Measurements from ENCODE around the gene DPP7.

The DPP7 gene

DNA sequence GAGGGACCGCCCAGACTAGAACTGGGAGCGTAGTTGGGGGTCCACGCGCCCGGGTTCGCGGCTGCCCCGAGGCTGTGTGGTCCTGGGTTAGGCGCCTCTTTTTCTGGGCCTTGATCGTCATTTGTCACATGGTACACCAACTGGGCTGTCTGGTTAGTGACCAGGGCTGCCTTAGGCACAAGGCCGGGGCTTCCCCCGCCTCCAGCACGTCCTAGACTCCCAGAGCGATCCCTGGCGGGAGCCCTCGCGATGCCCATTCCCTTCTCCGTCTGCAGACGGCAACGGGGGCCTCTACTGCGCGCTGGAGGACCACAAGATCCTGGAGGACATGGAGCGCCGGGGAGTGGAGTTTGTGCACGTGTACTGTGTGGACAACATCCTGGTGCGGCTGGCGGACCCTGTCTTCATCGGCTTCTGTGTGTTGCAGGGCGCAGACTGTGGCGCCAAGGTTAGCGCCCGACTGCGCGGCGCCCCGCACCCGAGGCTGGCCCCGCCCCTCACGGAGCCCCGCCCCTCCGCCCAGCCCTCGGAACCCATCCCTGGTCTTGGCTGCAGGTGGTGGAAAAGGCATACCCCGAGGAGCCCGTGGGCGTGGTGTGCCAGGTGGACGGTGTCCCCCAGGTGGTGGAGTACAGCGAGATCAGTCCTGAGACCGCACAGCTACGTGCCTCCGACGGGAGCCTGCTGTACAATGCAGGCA is 35.7 kb downstream of the DPP7 start:
- H3K4me3 ChIP-seq (ENCODE audit: low read length, poor library complexity, severe bottlenecking) = peak overlapping the region; percentile 73
- peak overlapping the region; percentile 69 for H3K4me2 ChIP-seq (ENCODE audit: low read depth, low read length, poor library complexity, severe bottlenecking)
- H3K27me3 ChIP-seq (ENCODE audit: insufficient read depth, low read length, poor library complexity, severe bottlenecking) = no peaks in the 10 kb centered on the region
- no peak for TF ChIP-seq EZH2phosphoT487 (IDR thresholded peaks at IDR 0.05; ENCODE audit: borderline replicate concordance)
- TF ChIP-seq, protein P1, sequence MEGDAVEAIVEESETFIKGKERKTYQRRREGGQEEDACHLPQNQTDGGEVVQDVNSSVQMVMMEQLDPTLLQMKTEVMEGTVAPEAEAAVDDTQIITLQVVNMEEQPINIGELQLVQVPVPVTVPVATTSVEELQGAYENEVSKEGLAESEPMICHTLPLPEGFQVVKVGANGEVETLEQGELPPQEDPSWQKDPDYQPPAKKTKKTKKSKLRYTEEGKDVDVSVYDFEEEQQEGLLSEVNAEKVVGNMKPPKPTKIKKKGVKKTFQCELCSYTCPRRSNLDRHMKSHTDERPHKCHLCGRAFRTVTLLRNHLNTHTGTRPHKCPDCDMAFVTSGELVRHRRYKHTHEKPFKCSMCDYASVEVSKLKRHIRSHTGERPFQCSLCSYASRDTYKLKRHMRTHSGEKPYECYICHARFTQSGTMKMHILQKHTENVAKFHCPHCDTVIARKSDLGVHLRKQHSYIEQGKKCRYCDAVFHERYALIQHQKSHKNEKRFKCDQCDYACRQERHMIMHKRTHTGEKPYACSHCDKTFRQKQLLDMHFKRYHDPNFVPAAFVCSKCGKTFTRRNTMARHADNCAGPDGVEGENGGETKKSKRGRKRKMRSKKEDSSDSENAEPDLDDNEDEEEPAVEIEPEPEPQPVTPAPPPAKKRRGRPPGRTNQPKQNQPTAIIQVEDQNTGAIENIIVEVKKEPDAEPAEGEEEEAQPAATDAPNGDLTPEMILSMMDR (conservative IDR thresholded peaks at IDR 0.05; ENCODE audit: low read length) = no peak
- no peaks in the 10 kb centered on the region for H3K4me1 ChIP-seq (ENCODE audit: insufficient read depth, low read length, poor library complexity, severe bottlenecking)
- peaks cover 5% of the 10 kb centered on the region for H4K20me1 ChIP-seq (ENCODE audit: insufficient read depth, low read length, poor library complexity, severe bottlenecking)
- peaks cover 5% of the 10 kb centered on the region; the same call in 1 of the 2 replicates for H3K79me2 ChIP-seq (ENCODE audit: insufficient read depth, low read length)
- H3K36me3 ChIP-seq (ENCODE audit: insufficient read depth, low read length) = no peaks in the 10 kb centered on the region
- H2AFZ ChIP-seq (ENCODE audit: low read length) = no peak overlapping the region
- H3K9ac ChIP-seq (ENCODE audit: low read depth, low read length, poor library complexity, severe bottlenecking) = peak overlapping the region; percentile 62
- H3F3A ChIP-seq (ENCODE audit: low read depth) = no peaks in the 10 kb centered on the region
- no peaks in the 10 kb centered on the region for H3K9me3 ChIP-seq (ENCODE audit: insufficient read depth, low read depth, low read length)
- H3K9me2 ChIP-seq (replicated peaks; ENCODE audit: low read depth, low read length) = no peaks in the 10 kb centered on the region

DNA sequence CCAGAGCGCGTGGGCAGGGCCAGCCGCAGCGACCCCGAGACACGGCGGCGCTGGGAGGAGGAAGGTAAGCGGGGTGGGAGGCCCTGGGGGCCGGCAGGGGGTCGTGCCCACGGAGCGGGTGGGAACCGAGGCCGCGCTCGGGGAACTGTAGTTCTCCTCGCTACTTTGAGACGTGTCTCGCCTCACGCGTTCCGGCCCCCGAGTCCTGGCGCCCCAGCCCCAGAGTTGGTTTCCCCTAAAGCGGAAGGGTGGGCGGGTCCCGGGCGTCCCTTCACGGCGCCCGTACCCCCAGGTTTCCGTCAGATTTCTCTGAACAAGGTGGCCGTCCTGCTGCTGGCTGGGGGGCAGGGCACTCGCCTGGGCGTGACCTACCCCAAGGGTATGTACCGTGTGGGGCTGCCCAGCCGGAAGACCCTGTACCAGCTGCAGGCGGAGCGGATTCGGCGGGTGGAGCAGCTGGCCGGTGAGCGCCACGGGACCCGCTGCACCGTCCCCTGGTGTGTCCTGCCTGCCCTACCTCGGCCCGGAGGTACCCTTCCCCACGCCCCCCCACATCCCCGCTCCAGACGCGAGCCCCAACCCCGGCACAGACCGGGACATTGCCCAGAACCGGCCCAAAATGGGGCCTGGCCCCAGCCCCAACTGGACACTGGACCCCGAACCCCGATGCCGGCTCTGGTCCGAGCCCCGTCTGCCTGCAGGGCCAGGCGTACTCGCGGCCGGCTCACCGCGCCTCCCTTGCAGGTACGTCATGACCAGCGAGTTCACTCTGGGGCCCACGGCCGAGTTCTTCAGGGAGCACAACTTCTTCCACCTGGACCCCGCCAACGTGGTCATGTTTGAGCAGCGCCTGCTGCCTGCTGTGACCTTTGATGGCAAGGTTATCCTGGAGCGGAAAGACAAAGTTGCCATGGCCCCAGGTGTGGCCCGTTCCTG is 36.5 kb downstream of the DPP7 start:
- Histone ChIP-seq H3K36me3 (ENCODE audit: insufficient read depth, low read length) (no peaks in the 10 kb centered on the region), H3K9me2 (replicated peaks; ENCODE audit: low read depth, low read length) (no peaks in the 10 kb centered on the region), H3K79me2 (ENCODE audit: insufficient read depth, low read length) (peaks cover 5% of the 10 kb centered on the region; the same call in 1 of the 2 replicates), H3K4me1 (ENCODE audit: insufficient read depth, low read length, poor library complexity, severe bottlenecking) (no peaks in the 10 kb centered on the region), H4K20me1 (ENCODE audit: insufficient read depth, low read length, poor library complexity, severe bottlenecking) (peaks cover 5% of the 10 kb centered on the region), H2AFZ (ENCODE audit: low read length) (no peak overlapping the region), H3K9ac (ENCODE audit: low read depth, low read length, poor library complexity, severe bottlenecking) (peak overlapping the region; percentile 62), H3K4me2 (ENCODE audit: low read depth, low read length, poor library complexity, severe bottlenecking) (peak overlapping the region; percentile 69), H3F3A (ENCODE audit: low read depth) (no peaks in the 10 kb centered on the region), H3K9me3 (ENCODE audit: insufficient read depth, low read depth, low read length) (no peaks in the 10 kb centered on the region), H3K4me3 (ENCODE audit: low read length, poor library complexity, severe bottlenecking) (peak overlapping the region; percentile 73), H3K27me3 (ENCODE audit: insufficient read depth, low read length, poor library complexity, severe bottlenecking) (no peaks in the 10 kb centered on the region)
- TF ChIP-seq, protein P1 (conservative IDR thresholded peaks at IDR 0.05; ENCODE audit: low read length) = no peak
- TF ChIP-seq EZH2phosphoT487 (IDR thresholded peaks at IDR 0.05; ENCODE audit: borderline replicate concordance) = no peak

DNA sequence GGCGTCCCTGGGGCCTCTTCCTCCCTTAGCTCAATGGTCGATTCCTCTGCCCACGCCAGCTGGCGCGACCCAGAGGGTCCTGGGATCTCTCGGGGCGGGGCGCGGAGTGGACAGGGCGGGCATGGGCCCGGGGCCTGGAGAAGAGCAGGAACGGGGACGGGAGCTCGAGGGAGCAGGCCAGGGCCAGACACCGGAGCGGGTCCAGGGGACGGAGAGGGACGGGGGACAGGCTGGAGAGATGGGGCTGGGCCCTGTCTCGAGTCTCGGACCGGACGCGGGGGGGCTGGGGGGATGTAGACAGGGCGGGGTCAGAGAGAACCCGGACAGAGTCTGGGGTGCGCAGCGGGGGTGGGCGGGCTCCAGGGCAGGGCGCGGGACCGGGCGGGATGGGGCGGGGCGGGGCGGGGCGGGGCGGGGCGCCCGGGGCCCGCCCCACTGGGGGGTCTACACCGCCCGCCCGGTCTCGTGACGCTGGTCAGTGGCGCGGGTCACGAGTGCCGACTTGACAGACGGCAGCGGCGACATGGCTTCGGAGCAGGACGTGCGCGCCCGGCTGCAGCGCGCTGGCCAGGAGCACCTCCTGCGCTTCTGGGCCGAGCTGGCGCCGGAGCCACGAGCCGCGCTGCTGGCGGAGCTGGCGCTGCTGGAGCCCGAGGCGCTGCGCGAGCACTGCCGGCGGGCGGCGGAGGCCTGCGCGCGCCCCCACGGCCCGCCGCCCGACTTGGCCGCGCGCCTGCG is 37.4 kb downstream of the DPP7 start, which contains the start of gene UAP1L1:
Gene UAP1L1 (plus strand): TSS at position 508 of the 738 bp plus-strand sequence. CDS start 16 bp downstream, at position 524.
- peak within 1 kb of the TSS; percentile 73 for H3K4me3 ChIP-seq (ENCODE audit: low read length, poor library complexity, severe bottlenecking)
- peak within 1 kb of the TSS; percentile 62 for H3K9ac ChIP-seq (ENCODE audit: low read depth, low read length, poor library complexity, severe bottlenecking)
- no peak within 1 kb of the TSS for H2AFZ ChIP-seq (ENCODE audit: low read length)
- no peak for TF ChIP-seq EZH2phosphoT487 (IDR thresholded peaks at IDR 0.05; ENCODE audit: borderline replicate concordance)
- TF ChIP-seq, protein P1 (conservative IDR thresholded peaks at IDR 0.05; ENCODE audit: low read length) = no peak
- H3K27me3 ChIP-seq (ENCODE audit: insufficient read depth, low read length, poor library complexity, severe bottlenecking) = no peaks in the 10 kb centered on the region
- H3K79me2 ChIP-seq (ENCODE audit: insufficient read depth, low read length) = peaks cover 5% of the 10 kb centered on the region; the same call in 1 of the 2 replicates
- H3F3A ChIP-seq (ENCODE audit: low read depth) = no peaks in the 10 kb centered on the region
- no peaks in the 10 kb centered on the region for H3K36me3 ChIP-seq (ENCODE audit: insufficient read depth, low read length)
- H3K4me1 ChIP-seq (ENCODE audit: insufficient read depth, low read length, poor library complexity, severe bottlenecking) = no peaks in the 10 kb centered on the region
- H4K20me1 ChIP-seq (ENCODE audit: insufficient read depth, low read length, poor library complexity, severe bottlenecking) = peaks cover 5% of the 10 kb centered on the region
- no peaks in the 10 kb centered on the region for H3K9me3 ChIP-seq (ENCODE audit: insufficient read depth, low read depth, low read length)
- no peaks in the 10 kb centered on the region for H3K9me2 ChIP-seq (replicated peaks; ENCODE audit: low read depth, low read length)
- peak within 1 kb of the TSS; percentile 69 for H3K4me2 ChIP-seq (ENCODE audit: low read depth, low read length, poor library complexity, severe bottlenecking)

All from Loucy (cell line).